Dermis microvascular lymphatic vessel endothelial cell (primary cell): ENCODE data around the gene PCP2. TPM values are rescaled to one million over a fixed set of nuclear protein-coding genes. Genes with fewer than 3 reads are reported as not detected.

Experiments used
- DNase-seq, 2 donors: peaks; one replicate each; pipeline versions ENCODE4 v3.0.0 to v3.0.0-alpha.2; 2010; ENCODE audit warnings: low read depth in 2 of 2
- total RNA-seq: library from RNA; depleted of rRNA; stranded (reverse); fragments of >200 nt; gene quantifications from 2 replicates; pipeline ENCODE4 v1.2.1, GENCODE V29; 2014

PCP2 gene
- total RNA-seq, 1 donor from 2014 or later: not detected

- DNase-seq: no peak
Measured at GRCh38 chr19:7639863-7640348, 6.4 kb upstream of the PCP2 start.

DNA sequence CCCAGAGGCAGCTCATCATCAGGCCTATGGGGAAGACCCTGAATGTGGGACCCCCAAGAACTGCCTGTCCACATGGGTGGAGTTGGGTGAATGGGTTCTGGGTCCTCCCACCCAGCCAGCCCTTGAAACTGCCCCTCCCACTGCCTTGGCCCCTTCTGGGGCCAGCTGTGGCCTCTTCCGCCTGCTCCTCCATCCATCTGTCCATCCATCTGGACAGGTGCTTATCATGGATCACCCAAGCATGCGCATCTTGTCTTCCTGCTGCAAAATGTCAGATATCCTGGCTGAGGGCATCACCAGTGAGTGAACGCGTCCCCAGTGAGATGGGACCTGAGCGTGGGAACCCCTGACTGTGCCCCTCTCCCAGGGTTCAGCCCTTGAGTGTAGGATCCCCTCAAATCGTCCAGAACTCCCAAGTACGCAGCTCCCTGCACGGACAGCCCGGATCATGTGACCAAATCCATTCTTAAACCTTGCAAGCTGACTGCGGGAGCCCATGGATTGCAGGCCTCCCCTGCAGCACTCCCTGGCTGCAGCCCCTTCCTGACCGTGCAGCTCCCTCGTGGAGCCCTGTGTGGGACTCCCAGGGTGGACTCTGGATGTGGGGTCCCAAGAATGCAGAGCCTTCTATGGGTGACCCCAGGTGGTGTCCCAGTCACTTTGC, 5.4 kb upstream of the PCP2 start:
- DNase-seq: no peak

- DNase-seq: no peak
Measured at GRCh38 chr19:7637374-7638256, 4.1 kb upstream of the PCP2 start.

DNA sequence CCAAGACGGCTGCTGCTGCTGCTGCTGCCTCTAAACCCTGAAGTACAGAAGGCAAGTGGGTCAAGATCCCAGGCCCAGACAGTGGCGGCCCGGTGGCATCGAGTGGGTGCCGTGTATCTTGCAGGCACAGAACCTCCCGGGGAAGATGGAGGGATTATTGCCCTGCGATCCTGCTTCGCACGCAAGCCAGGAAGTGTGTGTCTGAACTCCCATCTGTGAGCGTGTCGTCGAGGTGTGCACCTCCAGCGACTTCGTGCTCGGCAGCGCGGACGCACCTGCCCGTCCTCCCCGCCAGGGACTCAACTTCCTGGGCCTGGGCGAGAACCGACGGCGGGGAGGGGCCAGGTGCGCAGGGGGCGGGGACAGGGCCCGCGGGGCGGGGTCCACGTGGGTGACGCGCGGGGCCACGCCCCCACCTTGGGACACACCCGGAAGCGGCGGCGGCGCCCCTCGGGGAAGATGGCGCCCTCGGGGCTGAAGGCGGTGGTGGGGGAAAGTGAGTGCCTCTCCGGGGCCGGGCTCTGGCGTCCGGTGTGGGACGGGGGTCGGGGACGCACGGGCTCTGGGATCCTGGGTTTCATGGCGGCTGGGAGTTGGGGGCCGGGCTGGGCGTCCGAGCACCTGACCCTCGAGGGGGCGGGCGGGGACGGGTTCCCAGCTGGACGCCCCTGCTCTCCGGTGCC, 3.3 kb upstream of the PCP2 start, which contains the start of gene STXBP2:
Gene STXBP2 (plus strand): TSS at position 420 of the 683 bp plus-strand sequence. CDS start 40 bp downstream, at position 460.
- peak; percentile 23 to 35 for DNase-seq

DNA sequence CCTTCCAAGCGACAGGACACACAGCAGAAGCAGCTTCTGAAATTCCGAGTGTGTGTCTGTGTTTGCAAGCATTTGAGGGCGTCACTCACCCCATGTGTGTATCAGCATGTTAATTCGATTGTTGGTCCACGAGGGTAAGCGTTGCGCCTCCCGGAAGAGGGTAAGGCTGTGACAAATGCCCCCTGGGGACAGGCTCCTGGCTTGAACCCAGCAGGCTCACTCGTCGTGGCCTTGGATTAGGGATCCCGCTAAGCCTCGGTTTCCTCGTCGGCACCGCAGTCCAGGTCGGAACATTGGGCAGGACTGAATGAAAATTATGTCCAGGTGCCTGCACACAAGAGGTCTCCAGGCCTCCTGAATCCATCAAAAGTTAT, 2.8 kb upstream of the PCP2 start:
- DNase-seq: no peak

- DNase-seq: no peak
Measured at GRCh38 chr19:7635670-7636069, 2.2 kb upstream of the PCP2 start.

- DNase-seq: no peak
Measured at GRCh38 chr19:7632340-7633203, 947 bp downstream of the PCP2 start.

- DNase-seq: no peak
Measured at GRCh38 chr19:7631577-7631976, 1.9 kb downstream of the PCP2 start.

DNA sequence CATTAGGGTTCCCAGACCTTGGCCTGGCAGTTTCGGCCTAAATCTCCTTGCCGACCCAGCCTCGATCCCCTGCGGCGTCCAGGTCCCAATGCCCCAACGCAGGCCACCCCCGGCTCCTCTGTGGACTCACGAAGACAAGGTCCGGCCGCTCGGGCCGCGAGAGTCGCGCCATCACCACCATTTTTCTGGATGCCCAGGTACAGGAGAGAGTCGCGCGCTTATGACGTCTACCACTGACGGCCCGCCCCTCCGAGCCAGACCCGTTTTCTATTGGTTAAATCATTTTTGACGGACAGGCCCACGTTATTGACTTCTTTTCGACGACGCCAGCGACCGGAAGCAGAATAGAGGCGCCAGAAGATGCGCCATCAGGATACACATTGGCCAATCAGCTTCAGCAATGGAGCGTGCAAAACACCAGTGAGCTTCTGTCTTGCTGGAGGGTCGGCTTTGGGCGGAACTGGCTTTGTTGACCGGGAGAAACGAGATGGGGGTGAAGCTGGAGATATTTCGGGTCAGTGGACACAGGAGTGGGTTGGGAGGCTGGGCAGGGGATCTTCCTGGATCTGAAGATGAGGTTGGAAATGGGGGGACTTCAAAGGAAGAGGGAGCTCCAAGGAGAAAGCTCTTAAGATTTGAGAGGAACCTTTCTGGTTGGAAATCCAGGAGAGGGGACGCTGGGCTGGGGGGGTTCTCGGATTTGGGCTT, 4.0 kb downstream of the PCP2 start, which contains the start of the genes PET100 and XAB2:
Gene PET100 (plus strand): TSS at position 447 of the 708 bp plus-strand sequence. CDS start 41 bp downstream, at position 488.
Gene XAB2 (minus strand): TSS at position 199 of the 708 bp plus-strand sequence. CDS start 18 bp downstream, at position 181.
- DNase-seq: peak; percentile 99

DNA sequence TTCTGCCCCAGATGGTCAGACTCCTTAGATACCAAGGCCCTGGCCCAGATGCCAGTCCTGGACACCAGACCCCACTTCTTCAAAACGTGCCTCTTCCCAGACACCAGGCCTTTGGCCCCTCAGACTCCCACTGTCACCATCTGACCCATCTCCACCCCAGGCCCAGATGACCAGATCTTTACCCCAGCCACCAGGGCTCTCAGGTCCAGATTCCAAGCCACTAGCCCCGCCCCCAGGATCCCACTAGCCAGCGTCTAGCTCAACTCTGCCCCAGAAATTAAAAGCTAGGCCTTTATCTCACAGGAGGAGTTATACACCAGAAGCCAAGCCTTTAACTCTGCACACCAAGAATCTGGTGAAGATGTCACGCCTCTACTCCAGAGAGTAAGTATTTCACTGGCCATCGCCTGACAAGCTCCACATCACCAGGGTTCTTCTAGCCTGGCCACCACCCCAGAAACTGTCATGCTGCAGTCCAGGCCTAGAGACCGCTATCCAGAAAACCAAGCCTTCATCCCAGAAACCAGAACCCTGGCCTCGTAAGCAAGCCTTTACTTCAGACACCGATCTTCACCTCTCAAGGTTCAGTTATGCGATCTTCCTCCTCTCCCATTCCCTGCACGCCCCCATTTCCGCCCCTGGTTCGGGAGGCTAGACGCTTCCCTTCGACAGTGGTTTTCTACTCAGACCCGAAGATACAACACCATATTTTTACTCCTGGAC, 4.8 kb downstream of the PCP2 start:
- no peak for DNase-seq

DNA sequence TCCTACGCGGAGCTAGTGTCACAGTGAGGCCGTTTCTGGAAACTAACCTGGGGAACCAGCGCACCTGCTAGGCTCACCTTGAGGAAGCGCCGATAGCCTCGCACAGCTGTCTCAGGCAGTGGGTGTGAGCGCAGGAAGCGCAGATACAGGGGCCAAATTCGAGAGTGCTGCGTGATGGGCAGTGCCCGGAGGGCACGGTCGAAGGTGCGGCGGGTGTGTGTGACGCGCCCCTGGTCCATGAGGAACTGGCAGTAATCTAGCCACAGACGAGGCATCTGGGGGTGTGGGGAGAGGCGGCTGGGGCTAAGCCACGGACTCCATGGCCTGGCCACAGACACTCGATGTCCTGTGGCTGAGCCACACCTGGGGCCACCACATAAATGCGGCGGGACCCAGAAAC, 6.4 kb downstream of the PCP2 start:
- no peak for DNase-seq

DNA sequence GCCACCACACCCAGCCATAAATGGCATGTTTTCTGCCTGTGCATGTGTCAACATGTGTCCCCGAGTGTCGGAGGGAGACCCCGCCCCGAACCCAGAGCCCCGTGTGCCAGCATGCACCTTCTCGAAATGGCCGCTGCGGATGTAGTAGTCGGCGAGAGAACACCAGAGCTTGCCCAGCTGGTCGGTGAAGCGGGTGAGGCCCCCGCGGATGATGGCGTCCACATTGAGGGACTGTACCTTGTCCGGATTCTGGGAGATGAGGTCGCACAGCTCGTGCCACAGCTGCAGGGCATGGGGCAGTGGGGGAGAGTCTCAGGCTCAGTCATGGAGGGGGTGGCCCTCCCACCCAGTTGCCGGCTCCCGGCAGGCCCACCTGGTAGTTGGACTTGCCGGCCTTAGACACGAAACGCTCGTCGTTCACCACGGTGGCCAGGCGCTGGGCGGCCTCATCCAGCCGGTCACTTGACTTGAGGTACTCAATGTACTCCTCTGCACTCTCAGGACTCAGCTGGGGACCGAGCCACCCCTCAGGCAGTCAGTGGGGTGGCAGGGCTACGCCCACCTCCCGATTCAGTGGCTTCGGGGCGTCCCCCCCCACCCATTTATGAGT, 7.7 kb downstream of the PCP2 start:
- DNase-seq: no peak

DNA sequence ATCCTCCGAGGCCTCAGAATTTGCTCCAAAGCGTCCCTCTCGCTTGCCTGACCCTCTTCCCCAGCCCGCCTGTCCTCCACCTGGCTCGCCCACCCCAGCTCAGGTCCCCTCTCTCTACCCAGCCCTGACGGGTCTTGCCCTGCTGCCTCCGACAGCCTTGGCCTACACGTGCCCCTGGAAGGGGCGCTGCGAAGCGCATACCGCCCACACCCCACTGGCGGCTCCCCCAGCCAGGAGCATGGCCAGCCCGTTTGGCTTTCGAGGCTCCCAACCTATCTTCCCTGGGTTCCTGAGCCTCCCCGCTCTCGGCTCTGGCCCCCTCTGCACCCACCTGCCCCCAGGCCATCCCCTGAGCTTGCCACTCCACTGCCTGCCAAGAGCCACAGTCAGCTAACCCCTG, 8.7 kb downstream of the PCP2 start:
- DNase-seq: no peak

DNA sequence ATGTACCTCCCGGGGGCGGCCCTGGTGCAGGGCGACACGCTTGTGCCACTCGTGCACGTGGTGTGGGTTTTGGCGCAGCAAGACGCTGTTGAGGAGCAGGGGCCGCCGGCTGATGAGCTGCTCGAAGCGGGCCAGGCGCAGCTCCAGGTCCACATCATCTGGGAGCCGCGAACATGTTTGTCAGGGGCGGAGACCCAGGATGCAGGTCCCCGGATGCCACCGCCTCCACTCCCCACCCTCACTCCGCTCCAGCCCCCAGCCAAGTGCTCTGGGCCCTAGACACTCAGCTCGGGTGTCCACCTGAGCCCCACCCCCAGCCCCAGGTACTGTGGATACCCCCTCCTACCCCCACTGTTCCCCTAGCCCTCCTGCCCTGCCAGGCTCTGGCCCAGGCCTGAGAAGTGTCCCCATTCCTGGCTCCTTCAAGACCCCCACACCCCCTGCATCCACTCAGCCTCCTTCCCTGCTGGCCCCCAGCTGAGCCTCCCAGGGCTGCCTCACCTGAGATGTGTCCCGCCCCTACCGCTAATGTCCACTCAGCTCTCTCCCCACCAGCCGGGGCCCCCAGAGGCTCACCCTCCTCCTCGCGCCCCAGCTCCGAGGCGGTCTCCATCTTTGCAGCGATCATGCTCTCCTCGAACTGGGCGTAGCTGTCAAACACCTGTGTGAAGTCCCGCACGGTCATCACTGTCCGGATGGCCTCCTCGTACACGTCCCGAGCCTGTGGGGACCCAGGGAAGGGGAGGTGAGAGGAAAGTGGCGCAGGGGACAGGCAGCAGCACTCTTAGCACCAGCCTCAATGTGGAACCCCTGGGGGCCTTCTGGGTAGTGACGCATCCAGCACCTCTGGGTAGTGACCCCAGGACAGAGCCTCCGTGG, 9.6 kb downstream of the PCP2 start:
- no peak for DNase-seq

- no peak for DNase-seq
Measured at GRCh38 chr19:7622933-7623685, 10.4 kb downstream of the PCP2 start.

GRCh38 chr19:7620442-7621412, 12.8 kb downstream of the PCP2 start:
- no peak for DNase-seq
